GM18511 (cell line): ENCODE data around the gene MLH1.
"Not testable (repeated sequence)": the region's sequence is repeated elsewhere in the genome, so short reads cannot be mapped to it uniquely, and the experiment has no call there.

Source experiments
- ATAC-seq: cut with Tn5 transposase; IDR thresholded peaks from one replicate; pipeline ENCODE4 v1.9.1; 2021; ENCODE audit warnings: mild to moderate bottlenecking, moderate library complexity; ENCODE audit not compliant: unreplicated experiment

MLH1 gene

DNA sequence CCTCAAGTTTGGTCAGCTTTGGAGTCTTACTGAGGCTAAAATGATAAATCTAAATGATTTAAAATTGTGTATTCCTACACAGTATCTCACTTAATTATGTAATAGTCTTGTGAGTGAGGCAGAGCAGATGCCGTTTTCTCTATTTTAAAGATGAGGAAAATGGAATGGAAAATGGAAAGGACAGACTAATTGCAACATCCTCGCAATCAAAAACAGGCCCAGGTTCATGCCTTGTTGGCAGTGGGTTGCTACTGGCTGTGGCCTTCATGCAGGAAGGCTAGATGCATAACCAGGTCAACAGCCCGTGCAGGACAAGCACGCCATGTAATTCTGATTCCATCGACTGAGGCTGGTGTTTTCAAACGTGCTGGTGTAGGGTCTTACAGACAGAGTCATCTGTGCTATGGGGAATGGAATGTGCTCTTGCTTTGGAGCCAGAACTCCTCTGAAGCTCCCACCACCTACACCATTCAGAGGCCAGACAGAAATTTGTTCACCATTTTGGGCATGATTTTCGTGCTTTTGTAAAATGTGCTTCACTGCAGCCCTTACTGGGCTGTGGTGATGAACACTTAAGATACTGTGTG is 37.9 kb downstream of the MLH1 start:
- ATAC-seq: no peak

DNA sequence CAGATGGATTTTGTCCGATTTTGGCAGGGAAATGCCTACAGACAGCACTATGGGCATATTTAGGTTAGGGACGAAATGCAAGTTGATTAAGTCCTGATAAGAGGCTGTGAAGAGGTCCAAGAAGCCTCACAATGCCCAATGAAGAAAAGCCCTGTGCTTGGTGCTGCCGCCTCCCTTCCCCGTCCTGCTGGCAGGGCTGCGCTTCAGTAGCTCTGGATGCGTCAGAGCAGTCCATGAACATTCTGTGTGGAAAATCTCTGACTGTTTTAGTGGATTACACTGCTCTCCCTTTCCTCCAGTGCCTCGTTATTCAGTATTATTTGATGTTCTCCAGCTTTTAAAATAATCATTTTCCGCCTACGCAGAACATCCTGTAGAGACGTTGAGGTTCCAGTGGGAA is 39.6 kb downstream of the MLH1 start:
- ATAC-seq: no peak

DNA sequence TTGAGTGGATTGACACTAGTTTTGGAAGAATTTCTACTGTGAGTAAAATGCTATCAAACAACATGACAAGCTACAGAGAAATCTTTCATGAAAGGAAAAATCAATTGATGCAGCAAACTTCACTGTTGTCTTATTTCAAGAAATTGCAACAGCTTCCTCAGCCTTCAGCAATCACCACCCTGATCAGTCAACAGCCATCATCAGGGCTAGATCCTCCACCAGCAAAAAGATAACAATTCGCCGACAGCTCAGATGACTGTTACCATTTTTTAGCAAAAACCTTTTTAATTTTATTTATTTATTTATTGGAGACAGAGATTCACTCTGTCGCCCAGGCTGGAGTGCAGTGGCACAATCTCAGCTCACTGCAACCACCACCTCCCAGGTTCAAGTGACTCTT is 44.0 kb downstream of the MLH1 start:
- no peak for ATAC-seq

DNA sequence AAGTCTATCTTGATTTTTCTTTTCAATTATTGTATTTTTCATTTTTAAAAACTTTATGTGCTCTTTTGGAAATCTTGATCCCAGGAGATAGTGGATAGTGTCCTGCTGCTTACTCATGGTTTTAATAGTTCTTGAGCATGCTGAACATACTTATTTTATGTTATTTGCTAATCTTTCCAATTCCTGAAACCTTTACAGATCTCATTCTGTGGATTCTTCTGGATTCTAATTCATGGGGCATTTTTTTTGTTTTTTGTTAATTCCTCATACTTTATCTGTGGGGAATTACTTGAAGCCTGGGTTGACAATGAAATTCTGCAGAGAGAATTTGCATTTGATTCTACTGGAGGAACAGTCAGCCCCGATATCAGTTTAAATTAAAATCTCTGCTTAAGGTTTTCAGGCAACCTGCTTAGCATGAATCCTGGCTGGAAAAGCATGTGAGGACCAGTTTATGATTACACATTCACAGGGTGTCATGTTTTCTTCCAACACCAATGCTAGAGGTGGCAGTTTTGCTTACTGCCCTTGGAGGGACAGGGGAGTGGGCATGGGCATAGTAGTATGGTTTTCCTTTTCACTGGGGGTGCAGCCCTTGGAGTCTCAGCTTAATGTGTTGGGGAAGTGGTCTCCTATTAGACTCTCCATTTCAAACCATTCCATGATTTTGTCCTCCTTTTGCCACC is 46.0 kb downstream of the MLH1 start:
- ATAC-seq: no peak

DNA sequence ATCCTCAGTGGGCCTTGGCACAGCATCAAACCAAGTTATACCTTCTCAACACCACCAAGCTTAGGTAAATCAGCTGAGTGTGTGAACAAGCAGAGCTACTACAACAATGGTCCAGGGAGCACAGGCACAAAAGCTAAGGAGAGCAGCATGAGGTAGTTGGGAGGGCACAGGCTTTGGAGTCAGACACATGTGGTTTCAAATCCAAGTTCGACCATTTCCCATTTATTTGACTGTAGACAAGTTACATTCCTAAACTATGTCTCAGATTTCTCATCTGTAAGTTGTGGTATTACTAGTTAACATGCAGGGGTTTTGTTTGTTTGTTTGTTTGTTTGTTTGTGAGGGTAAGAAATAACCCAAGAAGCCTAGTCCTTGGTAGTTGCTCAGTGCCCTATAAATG is 46.9 kb downstream of the MLH1 start:
- ATAC-seq: no peak

GRCh38 chr3:37041546-37042195 is 48.4 kb downstream of the MLH1 start:
- ATAC-seq: no peak

DNA sequence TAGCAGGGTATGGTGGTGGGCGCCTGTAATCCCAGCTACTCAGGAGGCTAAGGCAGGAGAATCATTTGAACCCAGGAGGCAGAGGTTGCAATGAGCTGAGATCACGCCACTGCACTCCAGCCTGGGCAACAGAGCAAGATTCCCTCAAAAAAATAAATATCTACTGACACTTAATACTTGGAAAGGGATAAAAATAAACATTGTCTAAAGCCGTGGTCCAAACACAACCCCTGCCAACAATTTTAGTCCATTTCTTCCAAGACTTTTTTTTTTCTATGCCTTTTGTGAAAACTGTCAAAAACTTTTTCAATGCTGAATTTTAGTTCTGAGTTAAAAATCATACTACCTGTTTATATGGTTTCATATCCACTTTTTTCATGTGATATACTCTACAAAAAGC is 49.4 kb downstream of the MLH1 start:
- ATAC-seq: not testable (repeated sequence)

- ATAC-seq: no peak
Observed at GRCh38 chr3:37050282-37050681, 57.0 kb downstream of the MLH1 start.

- no peak for ATAC-seq
Observed at GRCh38 chr3:37052860-37053259, 59.5 kb downstream of the MLH1 start.

GRCh38 chr3:37053337-37053736 is 60.0 kb downstream of the MLH1 start:
- ATAC-seq: no peak

- ATAC-seq: no peak
Observed at GRCh38 chr3:37053753-37054152, 60.4 kb downstream of the MLH1 start.

DNA sequence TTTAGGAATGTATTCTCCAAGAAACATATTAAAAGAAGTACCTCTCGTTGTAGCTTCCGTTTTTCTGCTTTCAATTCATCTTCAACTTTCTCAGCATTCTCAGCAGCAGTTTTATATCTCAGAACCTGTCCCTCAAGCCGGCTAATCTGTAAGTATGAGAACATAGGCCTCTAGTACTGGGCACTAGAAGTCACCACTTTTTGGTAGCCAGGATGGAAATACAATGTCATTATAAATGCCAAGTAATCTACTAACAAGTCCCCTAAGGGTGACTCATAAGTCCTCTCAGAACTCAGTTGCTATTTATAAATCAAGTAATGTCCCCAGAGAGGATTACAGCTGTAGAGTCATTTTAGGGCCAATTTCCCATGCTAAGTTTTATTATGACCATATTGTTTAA is 61.1 kb downstream of the MLH1 start:
- peak; percentile 88 for ATAC-seq

DNA sequence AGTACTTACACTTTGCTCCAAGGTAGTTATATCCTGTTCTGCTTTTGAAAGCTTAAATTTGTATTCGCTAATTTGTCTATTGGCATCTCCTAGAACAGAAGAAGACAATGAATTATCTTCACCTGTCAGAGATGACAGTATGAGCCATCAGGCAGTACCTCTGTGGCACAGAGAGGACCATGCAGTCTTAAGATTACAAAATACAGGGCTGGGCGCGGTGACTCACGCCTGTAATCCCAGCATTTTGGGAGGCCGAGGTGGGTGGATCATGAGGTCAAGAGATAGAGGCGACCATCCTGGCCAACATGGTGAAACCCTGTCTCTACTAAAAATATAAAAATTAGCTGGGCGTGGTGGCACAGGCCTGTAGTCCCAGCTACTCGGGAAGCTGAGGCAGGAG is 61.8 kb downstream of the MLH1 start:
- not testable (repeated sequence) for ATAC-seq

- no peak for ATAC-seq
Observed at GRCh38 chr3:37056826-37057225, 63.5 kb downstream of the MLH1 start.

GRCh38 chr3:37058117-37058516 is 64.8 kb downstream of the MLH1 start:
- ATAC-seq: no peak

GRCh38 chr3:37064747-37065146 is 71.4 kb downstream of the MLH1 start:
- ATAC-seq: no peak

DNA sequence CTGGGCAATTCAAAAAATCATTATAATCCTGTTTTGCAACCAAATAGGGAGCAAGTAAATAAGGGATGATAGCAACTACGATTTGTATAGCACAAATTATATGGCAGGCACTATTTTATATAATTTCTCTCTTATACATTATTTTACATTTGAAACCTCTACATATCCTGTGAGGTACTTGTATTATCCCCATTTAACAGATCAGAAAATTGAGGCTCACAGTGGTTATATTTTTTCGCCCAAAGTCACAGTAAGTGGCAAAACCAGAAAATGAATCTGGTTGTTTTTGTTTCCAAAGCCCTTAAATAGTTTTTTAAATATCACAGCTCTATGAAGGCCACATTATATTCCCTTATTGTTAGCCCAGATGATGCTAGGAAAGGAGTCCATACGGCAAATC is 74.3 kb downstream of the MLH1 start:
- ATAC-seq: no peak

DNA sequence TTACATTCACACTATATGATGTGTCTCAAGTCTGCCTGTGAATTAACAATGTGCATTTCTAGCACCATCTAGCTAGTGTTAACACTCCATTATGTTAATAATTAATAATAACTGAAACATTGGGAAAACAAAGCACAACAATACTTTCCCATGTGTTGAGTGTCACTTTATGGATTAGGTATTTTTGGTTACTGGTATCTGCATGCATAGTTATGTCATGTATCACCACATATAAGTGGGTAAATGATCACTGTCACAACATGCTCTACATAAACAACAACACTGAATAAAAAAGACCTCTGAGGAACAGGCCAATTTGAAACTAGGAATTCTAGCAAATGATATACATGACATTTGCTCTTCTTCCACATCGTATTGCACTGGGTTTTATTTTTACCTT is 74.7 kb downstream of the MLH1 start:
- ATAC-seq: no peak

GRCh38 chr3:37071921-37072320 is 78.6 kb downstream of the MLH1 start:
- no peak for ATAC-seq

GRCh38 chr3:37072892-37073291 is 79.6 kb downstream of the MLH1 start:
- no peak for ATAC-seq

DNA sequence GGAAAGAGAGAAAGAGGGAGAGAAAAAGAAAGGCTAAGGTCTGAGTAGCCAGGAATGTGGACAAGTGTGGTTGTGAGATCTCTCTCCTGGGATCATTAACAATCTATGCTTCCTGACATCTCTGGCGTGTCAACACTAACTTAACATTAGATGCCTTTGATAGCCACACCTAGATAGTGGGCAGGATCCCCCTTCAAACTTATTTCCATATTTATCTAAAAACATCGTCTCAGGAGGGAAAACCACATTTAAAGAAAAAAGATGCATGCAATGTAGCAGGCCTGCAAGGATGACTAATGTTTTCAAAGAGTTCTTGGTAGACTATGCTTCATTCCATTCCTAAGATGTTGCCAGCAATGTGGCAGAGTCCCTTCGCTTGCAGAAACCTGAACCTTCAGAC is 80.9 kb downstream of the MLH1 start:
- no peak for ATAC-seq

DNA sequence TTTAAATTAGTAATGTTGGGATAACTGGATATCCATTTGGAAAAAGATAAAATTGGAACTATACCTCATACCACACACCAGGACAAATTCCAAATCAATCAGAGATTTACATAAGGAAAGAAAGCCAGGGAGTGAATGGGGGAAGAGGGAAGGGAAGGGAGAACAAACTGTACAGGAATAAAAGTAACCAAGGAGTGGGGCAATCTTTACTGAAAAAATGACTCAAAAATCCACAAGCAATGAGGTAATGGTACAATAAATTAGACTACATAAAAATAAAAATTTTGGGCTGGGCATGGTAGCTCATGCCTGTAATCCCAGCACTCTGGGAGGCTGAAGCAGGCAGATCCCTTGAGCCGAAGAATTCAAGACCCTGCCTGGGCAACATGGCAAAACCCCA is 82.6 kb downstream of the MLH1 start:
- ATAC-seq: no peak

- no peak for ATAC-seq
Observed at GRCh38 chr3:37082317-37082716, 89.0 kb downstream of the MLH1 start.
